ENCODE data around the gene MAPKAPK3. TPM values are rescaled to one million over a fixed set of nuclear protein-coding genes. Genes with fewer than 3 reads are reported as not detected.

MAPKAPK3 gene
- total RNA-seq, 4 donors from 2014 or later = 17.2 to 53.7 (median 18.0) TPM

- Histone ChIP-seq H3K27ac (no peak overlapping the region), H3K27me3 (no peaks in the 10 kb centered on the region), H3K9me3 (no peaks in the 10 kb centered on the region), H3K4me3 (no peak overlapping the region), H3K36me3 (peaks cover 0 to 4% (median 0%) of the 10 kb centered on the region in 3 donors), H3K4me1 (peaks cover 0 to 40% (median 8%) of the 10 kb centered on the region in 4 donors)
- TF ChIP-seq POLR2A (IDR thresholded peaks at IDR 0.05) (no peak), CTCF (IDR thresholded peaks at IDR 0.05) (no peak), EP300 (IDR thresholded peaks at IDR 0.05) (no peak)
- DNase-seq (ENCODE audit: low spot score in 2 of 2) = no peak
These were observed 18.1 kb downstream of the MAPKAPK3 start for GRCh38 chr3:50635066-50635465.

- Histone ChIP-seq H3K27me3 (no peaks in the 10 kb centered on the region), H3K4me1 (peaks cover 0 to 28% (median 4%) of the 10 kb centered on the region in 4 donors), H3K27ac (no peak overlapping the region), H3K36me3 (peaks cover 0 to 23% (median 0%) of the 10 kb centered on the region in 3 donors), H3K9me3 (no peaks in the 10 kb centered on the region), H3K4me3 (no peak overlapping the region)
- WGBS, 2 donors = 83 to 89% methylated on average over 4 of the region's 4 CpGs
- TF ChIP-seq EP300 (IDR thresholded peaks at IDR 0.05) (no peak), POLR2A (IDR thresholded peaks at IDR 0.05) (no peak), CTCF (IDR thresholded peaks at IDR 0.05) (no peak)
- no peak for DNase-seq (ENCODE audit: low spot score in 2 of 2)
These were observed 20.1 kb downstream of the MAPKAPK3 start for GRCh38 chr3:50637011-50637410.

- Histone ChIP-seq H3K36me3 (peaks cover 0 to 33% (median 0%) of the 10 kb centered on the region in 3 donors), H3K9me3 (no peaks in the 10 kb centered on the region), H3K27ac (no peak overlapping the region), H3K4me1 (peaks cover 0 to 22% (median 2%) of the 10 kb centered on the region in 4 donors), H3K4me3 (no peak overlapping the region), H3K27me3 (no peaks in the 10 kb centered on the region)
- TF ChIP-seq POLR2A (IDR thresholded peaks at IDR 0.05) = no peak
- no peak for TF ChIP-seq CTCF (IDR thresholded peaks at IDR 0.05)
- no peak for TF ChIP-seq EP300 (IDR thresholded peaks at IDR 0.05)
- no peak for DNase-seq (ENCODE audit: low spot score in 2 of 2)
- 75 to 81% methylated on average over 3 of the region's 3 CpGs for WGBS, 2 donors
These were observed 21.0 kb downstream of the MAPKAPK3 start for GRCh38 chr3:50637945-50638344.

- no peak overlapping the region for H3K27ac ChIP-seq
- TF ChIP-seq EP300 (IDR thresholded peaks at IDR 0.05) = no peak
- TF ChIP-seq POLR2A (IDR thresholded peaks at IDR 0.05) = no peak
- no peak for TF ChIP-seq CTCF (IDR thresholded peaks at IDR 0.05)
- H3K4me1 ChIP-seq = peaks cover 0 to 14% (median 2%) of the 10 kb centered on the region in 4 donors
- no peaks in the 10 kb centered on the region for H3K27me3 ChIP-seq
- 74 to 95% methylated on average over 5 to 6 of the region's 6 CpGs for WGBS, 2 donors
- no peak for DNase-seq (ENCODE audit: low spot score in 2 of 2)
- peaks cover 0 to 44% (median 0%) of the 10 kb centered on the region in 3 donors for H3K36me3 ChIP-seq
- H3K9me3 ChIP-seq = no peaks in the 10 kb centered on the region
- no peak overlapping the region for H3K4me3 ChIP-seq
These were observed 22.1 kb downstream of the MAPKAPK3 start for GRCh38 chr3:50639055-50639494.

GRCh38 chr3:50642382-50642781, 25.4 kb downstream of the MAPKAPK3 start:
- H3K4me3 ChIP-seq = no peak overlapping the region
- no peaks in the 10 kb centered on the region for H3K27me3 ChIP-seq
- TF ChIP-seq POLR2A (IDR thresholded peaks at IDR 0.05) (no peak), EP300 (IDR thresholded peaks at IDR 0.05) (no peak), CTCF (IDR thresholded peaks at IDR 0.05) (no peak)
- H3K27ac ChIP-seq = no peak overlapping the region
- H3K9me3 ChIP-seq = no peaks in the 10 kb centered on the region
- WGBS, 2 donors = 100% methylated on average over 1 of the region's 1 CpG
- H3K36me3 ChIP-seq = peaks cover 0 to 77% (median 0%) of the 10 kb centered on the region in 3 donors
- no peak for DNase-seq (ENCODE audit: low spot score in 2 of 2)
- peaks cover 0 to 14% (median 0%) of the 10 kb centered on the region in 4 donors for H3K4me1 ChIP-seq
